Adrenal gland (tissue), 12 donors: ENCODE data around the gene PCBD2. TPM values are rescaled to one million over a fixed set of nuclear protein-coding genes. Genes with fewer than 3 reads are reported as not detected.

Source experiments
- microRNA counts, 2 donors: library from miRNA; unstranded; fragments of <30 nt; microRNA quantifications; one replicate each; lab custom pipeline; 2016
- microRNA-seq, 3 donors: library from miRNA; unstranded; fragments of <30 nt; microRNA quantifications; one replicate each; pipeline ENCODE4, GENCODE V29; 2017 to 2020
- polyA plus RNA-seq, 3 donors: library from polyadenylated mRNA; stranded (reverse); fragments of 200-250 nt in 2 of 3; fragments of 350-450 nt in 1 of 3; fragmentation: Illumina TruSeq in 1 of 3; extraction: RNeasy Lipid Tissue Mini Kit (QIAGEN cat#74804) in 1 of 3; gene quantifications; one replicate each; pipeline ENCODE4 v1.2.3, GENCODE V29; 2013 to 2014
- small RNA-seq, 2 donors: library from RNA; depleted of rRNA; stranded (forward); fragments of <200 nt; gene quantifications; one replicate each; pipeline ENCODE3, GENCODE V24; 2016
- total RNA-seq, 9 donors: library from RNA; depleted of rRNA in 4 of 9; stranded (reverse); fragments of >200 nt in 4 of 9; fragments of 120-200 nt in 1 of 9; fragmentation: NEBNext Ultra II Directional in 1 of 9; extraction: Animal tissue kit (Norgen Biotek cat#: 25700) in 1 of 9; gene quantifications; one replicate each; pipeline versions ENCODE4 v1.1.0 to v1.2.4, GENCODE V29; 2013 to 2023
- donor health status: healthy with polysubstance abuse.
- donor health status: Bipolar disorder and iron deficiency.
- donor health status: DM: yes; HTN: yes; CAD: no.
- donor health status: DM: no; HTN: no; CAD: no.
- donor health status: DM: no; HTN: no; CAD: no.
- donor health status: DM: yes; HTN: yes; CAD: no.

PCBD2 gene
- total and polyA plus RNA-seq, 12 donors: 3.9 to 19.5 (median 12.7) TPM

MicroRNA genes within 50 kb of the gene (microRNA counts, 767-probe panel; counts per million panel counts)
- microRNA hsa-miR-4461 (lab: Ali Mortazavi, UCI): 0 counts per million in 2 donors

Small RNAs within 50 kb of the gene (microRNA-seq; reads per million reads assigned to microRNA genes)
- gene MIR4461: 0 reads per million in 3 donors

Small RNAs within 50 kb of the gene (small RNA-seq; reads per million reads assigned to genes)
- gene MIR4461 (0 reads per million in 2 donors), gene MTND3P25 (0 to 0.17 reads per million in 2 donors), gene MTND4LP30 (0 reads per million in 2 donors)

Other genes with a start within 250 kb of the PCBD2 start
- 10 to 100 TPM; 29.4 to 64.3 (median 41.9) TPM for gene CAMLG, start 166.6 kb upstream of the PCBD2 start, total RNA-seq
- 10 to 100 TPM; 32.1 to 72.2 (median 49.4) TPM for gene CAMLG, start 166.6 kb upstream of the PCBD2 start, polyA plus RNA-seq
- gene DDX46, start 146.4 kb upstream of the PCBD2 start, total RNA-seq: 10 to 100 TPM; 13.3 to 40.5 (median 35.4) TPM
- 10 to 100 TPM; 19.7 to 48.0 (median 34.8) TPM for gene DDX46, start 146.4 kb upstream of the PCBD2 start, polyA plus RNA-seq
- 10 to 100 TPM; 28.1 to 68.2 (median 43.5) TPM for gene C5orf24, start 59.2 kb upstream of the PCBD2 start, total RNA-seq
- 10 to 100 TPM; 13.5 to 57.0 (median 16.0) TPM for gene C5orf24, start 59.2 kb upstream of the PCBD2 start, polyA plus RNA-seq
- 100 to 1,000 TPM in 5 of 9 donors, 10 to 100 TPM in 4; 62.2 to 267 (median 103) TPM for gene TXNDC15, start 30.8 kb upstream of the PCBD2 start, total RNA-seq
- gene TXNDC15, start 30.8 kb upstream of the PCBD2 start, polyA plus RNA-seq: 100 to 1,000 TPM in 1 of 3 donors, 10 to 100 TPM in 2; 56.4 to 195 (median 82.7) TPM
- 1 to 10 TPM in 2 of 9 donors, under 1 TPM in 5, not detected in 2; 0.28 to 1.5 (median 0.50) TPM for gene CATSPER3, start 62.8 kb downstream of the PCBD2 start, total RNA-seq
- gene CATSPER3, start 62.8 kb downstream of the PCBD2 start, polyA plus RNA-seq: 1 to 10 TPM in 2 of 3 donors, under 1 TPM in 1; 0.71 to 2.7 (median 1.4) TPM
- 1 to 10 TPM in 5 of 9 donors, under 1 TPM in 4; 0.39 to 6.7 (median 1.4) TPM for gene PITX1, start 129.1 kb downstream of the PCBD2 start, total RNA-seq
- gene PITX1, start 129.1 kb downstream of the PCBD2 start, polyA plus RNA-seq: under 1 TPM; 0.18 to 0.40 (median 0.37) TPM